GM19328 (cell line): ENCODE data around the gene SLC4A9.
A peak's percentile ranks its signal among the peaks of the same experiment; 100 is the strongest.
"Not testable (repeated sequence)": the region's sequence is repeated elsewhere in the genome, so short reads cannot be mapped to it uniquely, and the experiment has no call there.

Experiments used
- ATAC-seq: cut with Tn5 transposase; IDR thresholded peaks from one replicate; pipeline ENCODE4 v1.9.1; 2021; ENCODE audit warnings: mild to moderate bottlenecking, moderate library complexity; ENCODE audit not compliant: unreplicated experiment

The SLC4A9 gene

DNA sequence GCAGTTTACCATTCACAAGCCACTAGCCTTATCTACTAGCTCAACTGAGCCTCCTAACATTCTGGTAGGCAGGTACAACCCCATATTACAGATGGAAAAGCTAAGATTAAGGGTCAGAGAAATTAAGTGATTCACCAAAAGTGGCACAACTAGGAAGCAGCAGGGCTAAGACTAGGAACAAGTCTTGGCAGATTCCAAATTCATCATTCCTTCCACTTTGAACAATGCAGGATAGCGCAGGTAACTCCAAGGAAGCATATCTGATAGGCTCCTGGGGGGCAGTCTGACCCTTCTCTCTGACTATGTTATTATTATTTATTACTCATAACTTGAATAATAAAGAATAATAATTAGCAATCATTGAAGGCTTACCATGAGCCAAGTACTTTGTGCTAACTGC, 22.1 kb upstream of the SLC4A9 start:
- no peak for ATAC-seq

DNA sequence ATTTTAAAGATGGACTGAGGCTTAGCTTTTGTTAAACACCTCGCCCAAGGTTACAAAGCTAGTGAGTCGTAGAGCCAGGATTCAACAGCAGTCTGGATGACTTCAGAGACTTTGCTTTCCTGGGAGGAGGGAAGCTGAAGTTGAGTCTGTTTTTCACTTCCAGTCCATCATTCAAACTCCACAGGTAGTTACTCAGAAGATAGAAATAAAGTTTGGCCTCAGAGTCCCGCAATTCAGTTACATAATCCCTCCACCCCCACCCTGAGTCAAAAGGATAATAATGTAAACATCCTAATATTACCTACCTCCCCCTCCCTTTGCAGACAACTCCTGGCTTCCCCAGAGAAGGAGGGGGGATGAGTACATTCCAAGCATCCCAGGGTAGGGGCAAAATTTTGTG, 21.7 kb upstream of the SLC4A9 start:
- no peak for ATAC-seq

DNA sequence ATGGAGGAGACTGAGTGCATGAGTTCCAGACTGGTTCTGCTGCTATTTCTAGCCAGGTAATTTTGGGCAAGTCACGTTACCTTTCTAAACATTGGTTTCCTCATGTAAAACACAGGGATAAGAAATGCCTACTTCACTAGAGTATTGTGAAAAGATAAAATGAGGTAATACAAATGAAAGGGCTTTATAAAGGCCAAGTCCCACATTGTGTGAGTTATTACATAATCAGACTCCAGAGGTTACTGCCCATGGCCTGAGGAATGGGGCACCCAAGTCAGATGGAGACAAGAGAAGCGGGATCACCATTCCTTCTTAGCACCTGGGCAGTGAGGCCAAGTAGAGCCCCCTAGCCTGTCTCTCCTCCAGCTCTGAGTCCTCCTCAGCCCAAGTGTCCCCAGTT, 21.1 kb upstream of the SLC4A9 start:
- ATAC-seq = no peak

DNA sequence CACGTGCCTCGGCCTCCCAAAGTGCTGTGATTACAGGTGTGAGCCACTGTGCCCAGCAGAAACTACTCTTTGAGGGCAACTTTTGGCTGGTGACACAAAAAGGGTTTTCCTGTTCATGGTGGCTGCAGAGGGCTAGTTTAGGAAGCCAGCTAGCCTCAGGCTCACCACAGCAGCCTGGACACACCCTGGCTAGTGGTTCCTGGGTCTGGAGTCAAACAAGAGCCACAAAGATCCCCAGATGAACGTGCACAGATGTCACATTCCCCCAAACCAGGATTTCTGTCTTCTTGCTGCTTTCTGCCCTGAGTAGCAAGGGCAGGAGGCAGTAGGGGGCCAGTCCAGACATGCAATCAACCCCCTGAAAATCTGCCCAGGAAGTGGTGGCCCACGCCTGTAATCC, 20.4 kb upstream of the SLC4A9 start:
- ATAC-seq = no peak

DNA sequence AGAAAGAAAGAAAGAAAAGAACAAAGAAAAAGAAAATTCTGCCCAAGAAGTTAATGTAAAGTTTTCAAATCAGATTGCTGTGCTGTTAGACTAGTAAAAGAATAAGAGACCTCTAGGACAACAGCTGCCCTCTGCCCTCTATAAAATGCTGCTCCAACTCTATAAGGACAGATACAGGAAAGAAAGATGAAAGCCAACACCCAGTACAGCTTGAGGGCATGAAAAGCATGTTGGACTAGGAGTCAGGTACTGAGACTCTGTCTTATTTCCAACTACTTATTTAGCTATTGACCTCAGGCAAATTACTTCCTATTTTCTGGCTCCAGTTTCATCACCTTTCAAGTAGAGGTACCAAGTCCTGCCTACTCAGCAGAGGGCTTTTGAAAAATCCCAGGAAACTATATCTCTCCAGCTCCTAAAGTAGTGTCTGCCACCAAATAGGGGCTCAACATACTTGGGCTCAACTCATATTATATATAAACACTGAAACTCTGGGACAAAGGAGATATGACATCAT, 19.3 kb upstream of the SLC4A9 start:
- no peak for ATAC-seq

DNA sequence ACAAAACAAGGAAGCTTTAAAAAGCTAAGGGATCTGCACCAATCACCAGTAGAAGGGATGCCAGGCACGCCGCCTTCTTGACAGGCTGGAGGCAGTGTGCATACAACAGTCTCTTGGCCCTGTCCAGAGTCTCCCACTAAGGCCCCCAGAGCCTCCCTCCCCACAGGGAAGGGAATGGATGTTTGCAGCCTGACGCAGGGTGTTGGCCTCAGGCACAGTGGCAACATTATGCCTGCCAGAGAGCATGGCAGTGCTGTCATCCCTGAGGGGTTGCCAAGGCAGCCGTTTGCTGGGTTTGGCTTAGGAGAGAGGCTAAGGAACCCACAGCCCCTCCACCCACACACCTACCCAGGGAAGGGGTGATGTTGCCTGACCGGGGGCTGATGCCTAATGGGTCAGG, 18.4 kb upstream of the SLC4A9 start:
- no peak for ATAC-seq

DNA sequence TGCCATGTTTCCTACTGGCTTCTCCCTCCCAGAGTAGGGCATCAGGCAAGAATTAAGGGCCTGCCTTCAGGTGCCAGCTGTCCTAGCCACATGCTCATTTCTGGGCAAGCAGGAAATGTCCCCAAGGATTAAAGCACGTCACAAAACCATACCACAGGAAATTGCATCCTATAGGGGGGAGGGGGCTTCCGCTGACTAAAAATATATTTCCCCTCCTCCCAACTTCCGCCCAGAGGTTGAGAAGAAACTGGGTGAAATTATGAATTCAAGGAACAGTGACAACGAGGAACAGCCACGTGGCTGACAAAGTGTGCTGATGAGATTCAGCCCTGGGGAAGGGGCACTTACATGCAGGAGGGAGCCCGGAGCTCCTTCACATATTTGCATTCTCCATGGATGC, 17.7 kb upstream of the SLC4A9 start:
- ATAC-seq = no peak

DNA sequence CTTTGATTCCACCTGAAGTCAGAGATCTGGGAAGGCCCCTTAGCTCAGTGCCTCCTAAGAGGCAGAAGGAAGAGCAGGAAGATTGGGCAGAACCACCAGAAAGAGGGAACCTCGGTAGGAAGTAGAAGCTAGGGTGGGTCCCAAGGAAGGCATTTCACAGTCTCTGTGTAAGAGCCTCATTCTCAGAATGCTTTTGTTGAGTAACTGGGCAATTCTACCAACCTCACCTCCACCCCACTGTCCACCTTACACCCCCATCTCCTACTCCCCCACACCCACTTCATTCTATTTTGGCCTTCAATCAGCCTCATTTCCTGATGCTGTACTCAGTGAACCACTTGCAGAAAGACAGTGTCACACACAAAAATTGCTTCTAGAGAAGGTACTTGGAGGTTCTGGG, 17.1 kb upstream of the SLC4A9 start:
- ATAC-seq = no peak

DNA sequence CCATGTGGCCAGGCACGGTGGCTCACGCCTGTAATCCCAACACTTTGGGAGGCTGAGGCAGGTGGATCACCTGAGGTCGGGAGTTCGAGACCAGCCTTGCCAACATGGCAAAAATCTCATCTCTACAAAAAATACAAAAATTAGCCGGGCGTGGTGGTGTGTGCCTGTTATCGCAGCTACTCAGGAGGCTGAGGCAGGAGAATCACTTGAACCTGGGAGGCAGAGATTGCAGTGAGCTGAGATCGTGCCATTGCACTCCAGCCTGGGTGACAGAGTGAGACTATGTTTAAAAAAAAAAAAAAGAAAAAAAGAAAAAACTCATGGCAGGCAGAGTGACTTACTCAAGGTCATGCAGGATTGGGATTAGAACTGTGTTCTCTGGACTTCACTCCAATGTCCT, 16.1 kb upstream of the SLC4A9 start:
- ATAC-seq = not testable (repeated sequence)

DNA sequence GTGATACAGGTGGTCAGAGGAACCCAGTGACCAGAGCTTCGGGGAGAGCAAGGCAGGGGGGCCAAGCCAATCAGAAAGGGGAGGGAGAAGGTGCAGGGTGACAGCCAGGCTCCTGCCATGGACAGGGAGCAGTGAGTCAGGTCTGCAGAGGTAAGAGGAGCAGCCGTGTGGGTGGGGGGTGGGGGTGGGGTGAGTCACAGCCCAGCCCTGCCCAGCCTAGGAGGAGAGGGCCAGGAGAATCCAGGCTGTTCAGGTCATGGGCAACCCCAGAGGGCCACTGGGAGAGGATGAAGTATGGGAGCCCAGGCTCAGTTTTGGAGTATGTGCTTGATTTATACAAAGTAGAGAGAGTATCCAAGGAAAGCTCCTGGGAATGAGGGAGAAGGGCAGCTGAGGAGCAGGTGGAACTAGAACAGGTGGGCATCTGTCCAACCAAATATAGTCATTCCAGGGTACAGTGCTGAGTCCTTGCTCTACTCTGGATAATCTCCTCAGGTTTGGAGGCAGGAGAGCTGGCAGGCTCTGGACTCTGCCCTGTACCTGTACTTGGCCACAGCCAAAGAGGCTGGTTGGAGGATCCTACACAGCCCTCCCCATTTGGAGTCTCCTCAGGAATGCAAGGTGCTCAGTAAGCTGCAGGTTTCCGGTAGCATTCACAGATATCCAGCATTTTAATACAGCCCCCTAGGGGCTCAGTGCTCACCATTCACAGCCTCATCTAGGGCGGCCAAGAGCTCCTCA, 15.1 kb upstream of the SLC4A9 start:
- ATAC-seq = no peak

DNA sequence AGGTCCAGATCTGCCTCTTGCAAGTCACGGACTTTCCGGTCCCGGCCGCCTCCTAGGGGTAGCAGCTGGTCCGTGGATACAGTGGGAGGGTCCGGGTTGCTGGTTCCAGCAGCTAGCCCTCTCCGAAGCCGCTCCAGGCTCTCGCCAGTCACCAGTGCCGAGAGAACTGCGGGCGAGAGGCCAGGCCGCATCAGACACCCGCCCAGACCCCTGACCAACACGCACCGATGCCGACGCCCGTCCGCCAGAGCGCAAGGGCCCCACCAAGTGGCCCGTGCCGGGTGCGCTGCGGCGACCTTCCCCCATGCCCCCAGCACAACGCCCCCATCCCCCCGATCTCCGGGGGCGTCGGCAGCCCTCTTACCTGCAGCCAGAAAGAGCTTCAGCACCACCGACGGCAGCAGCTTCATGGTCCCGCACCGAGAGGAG, 14.1 kb upstream of the SLC4A9 start:
- peak; percentile 5 for ATAC-seq

DNA sequence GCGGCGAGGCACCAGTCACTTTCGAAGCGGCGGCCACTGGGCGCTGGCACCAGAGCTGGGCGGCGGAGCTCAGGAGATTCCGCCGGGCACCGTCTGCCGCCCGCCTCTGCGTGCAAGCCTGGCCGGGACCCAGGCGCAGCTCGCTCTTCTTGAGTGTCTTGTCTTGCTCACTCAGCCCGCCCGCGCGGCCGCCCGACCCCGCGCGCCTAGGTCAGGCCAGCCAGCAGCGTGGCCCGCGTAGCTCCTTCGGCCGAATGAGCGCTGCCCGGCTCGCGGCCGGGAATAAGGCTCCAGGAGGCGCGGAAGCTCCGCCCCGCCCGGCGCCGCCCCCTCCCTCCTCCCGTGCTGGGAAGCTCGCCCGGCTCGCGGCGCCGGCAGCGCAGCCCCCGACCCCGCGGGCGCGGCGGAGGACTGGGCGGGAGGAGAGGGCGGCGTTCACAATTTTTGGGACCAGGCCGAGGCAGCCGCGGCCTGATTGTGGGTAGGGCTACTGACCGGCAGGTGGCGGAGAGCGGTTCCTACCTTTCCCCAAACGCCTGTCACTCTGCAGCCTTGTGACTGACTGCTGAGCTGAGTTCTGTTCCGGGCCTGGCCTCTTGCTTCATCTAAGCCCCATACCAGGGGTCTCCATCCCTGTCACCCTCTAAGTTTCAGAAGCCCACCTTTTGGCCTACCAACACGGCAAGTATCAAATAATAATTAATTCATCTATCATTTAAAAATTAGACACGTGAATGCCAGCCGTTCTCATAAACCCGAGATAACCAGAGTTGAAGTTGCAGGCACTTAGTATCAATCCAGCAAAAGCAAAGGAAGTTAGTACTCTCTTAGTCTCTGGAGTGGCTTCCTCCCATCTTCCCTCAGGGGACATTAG, 13.4 kb upstream of the SLC4A9 start, which contains the start of gene HBEGF:
Gene HBEGF (minus strand): TSS at position 256 of the 874 bp plus-strand sequence. CDS start 275 bp downstream, outside the sequence.
- ATAC-seq = peak; percentile 63

DNA sequence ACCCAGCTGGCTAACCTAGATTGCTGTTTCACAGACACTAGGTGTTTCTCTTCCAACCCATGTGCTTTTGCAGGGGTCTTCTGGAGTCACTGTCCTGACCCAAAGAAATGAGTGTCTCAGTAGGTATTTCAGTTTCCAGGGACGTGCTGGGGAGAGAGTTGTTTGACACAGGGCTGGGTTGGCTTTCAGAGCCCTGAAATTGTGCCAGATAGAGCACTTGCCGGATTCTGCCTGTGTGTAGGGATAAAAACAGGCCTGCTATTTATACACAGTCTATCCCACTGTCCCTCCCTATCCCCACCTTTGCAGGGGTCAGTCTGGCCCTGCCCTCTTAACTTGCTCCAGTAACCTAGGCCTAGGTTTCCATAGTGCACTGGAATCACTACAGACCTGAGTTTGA, 12.6 kb upstream of the SLC4A9 start:
- no peak for ATAC-seq

DNA sequence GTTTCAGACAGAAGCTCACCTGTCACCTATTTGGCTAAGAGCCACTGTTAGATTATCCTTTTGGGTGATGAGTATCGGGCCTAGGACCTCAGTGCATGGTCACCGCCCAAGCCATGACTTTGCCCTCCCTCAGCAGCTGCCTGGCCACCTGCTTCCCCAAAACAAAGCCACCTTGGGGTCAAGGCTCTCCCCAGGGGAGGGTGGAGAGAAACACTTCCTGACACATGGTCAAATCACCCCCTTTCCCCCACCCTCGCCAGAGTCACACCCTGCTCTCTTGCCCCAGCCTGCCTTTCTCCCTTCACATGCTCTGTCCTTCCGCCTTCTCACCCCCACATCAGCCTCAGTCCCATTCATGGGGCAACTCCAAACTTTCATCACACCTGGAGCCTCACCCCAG, 11.9 kb upstream of the SLC4A9 start:
- ATAC-seq = no peak

DNA sequence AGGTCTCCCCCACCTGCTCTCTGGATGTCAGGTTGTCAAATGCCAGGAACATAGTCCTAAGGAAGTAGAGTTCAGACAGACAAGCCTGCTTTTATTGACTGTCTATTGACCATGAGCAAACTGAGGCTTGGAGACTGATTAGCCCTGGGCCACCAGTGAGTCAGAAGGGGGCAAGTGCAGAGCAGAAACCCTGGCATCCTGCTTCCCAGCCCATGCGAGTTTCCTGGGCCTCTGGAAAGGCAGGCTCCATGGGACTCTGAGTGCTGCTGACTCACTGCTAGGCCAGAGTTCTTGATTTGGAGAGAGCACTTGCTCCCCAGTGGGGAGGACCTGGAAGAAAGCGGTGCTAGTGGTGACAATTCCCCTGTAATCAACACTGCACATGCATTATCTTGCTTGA, 10.8 kb upstream of the SLC4A9 start:
- no peak for ATAC-seq

DNA sequence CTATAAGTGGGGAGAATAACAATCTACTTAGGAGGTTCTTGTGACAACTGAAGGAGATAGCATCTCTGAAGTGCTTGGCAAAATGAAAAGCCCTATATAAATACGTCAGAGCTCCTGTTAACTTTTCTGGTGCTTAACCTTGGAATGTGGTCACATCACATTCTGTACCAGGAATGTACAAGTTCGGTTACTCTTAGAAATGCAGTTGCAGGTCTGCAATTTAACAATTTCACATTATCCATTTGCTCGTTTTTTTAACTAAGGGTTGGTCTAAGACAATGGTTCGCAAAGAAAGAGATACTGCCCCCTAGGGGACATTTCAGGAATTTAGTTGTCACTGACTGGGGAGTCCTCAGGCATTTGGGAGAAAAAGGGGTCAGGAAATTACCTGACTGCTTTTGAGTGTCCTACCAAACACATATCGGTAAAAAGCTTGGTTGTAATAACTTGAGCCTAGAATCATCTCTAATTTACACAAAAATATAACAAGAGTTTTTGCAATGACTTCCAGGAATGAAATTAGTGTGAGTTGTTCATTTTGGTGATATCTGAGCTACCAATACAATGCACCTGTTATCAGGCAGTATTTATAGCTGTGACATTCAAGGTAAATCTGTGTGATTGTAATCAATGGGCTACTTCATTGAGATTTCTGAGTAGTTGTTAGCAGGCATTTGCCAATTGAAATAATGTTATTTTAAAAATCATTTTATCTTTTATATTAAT, 8.2 kb upstream of the SLC4A9 start:
- ATAC-seq = no peak

DNA sequence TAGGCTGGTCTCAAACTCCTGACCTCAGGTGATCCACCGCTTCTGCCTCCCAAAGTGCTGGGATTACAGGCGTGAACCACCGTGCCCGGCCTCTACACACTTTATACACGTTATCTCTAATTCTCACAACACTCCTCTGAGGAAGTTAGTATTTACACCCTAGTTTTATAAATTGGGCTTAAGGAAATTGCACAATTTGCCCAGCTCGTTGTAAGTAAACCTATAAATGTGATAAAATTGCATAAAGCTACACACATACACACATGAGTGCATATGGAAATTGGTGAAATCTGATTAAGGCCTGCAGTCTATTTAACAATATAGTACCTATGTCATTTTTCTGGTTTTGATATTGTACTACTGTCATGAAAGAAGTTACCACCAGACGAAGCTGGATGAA, 4.4 kb upstream of the SLC4A9 start:
- ATAC-seq = no peak

DNA sequence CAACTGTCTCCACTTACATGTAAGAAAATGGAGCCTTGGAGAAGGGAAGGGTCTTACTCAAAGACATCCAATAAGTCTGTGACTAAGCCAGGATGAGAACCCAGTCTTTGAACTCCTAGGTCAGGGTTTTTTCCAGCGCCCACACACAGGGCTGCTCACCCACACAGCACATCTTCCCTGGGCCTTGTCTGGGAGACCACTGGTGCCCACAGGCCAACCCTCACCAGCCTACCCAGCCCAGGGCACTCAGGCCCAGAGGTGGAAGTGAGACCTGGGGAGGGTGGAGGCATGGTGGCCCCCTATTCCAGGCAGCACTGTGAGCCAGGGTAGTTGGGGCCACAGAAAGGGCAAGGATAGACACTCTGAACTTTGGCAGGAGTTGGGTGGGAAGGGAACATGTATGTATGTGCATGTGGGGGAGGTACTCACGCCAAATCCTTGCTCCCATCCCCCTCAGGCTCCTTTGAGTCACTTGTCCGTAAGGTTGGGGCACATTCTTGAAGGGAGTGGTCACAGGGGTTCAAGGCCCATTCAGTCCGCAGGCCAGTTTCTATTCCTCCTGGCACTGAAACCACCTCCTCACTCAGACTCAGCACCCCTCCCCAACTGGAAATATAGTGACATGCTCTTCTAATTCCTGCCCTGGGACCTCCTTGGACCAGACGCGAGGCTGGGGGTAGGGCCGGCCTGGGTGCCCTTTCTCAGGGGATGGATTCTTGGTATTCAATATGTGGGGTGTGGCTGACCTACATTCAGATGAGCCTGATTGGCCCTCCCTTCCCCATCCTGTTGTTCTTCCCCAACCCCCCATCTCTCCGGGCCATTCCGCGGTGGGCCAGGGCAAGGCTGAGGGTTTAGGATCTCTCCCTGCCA, 2.9 kb upstream of the SLC4A9 start:
- ATAC-seq = no peak

DNA sequence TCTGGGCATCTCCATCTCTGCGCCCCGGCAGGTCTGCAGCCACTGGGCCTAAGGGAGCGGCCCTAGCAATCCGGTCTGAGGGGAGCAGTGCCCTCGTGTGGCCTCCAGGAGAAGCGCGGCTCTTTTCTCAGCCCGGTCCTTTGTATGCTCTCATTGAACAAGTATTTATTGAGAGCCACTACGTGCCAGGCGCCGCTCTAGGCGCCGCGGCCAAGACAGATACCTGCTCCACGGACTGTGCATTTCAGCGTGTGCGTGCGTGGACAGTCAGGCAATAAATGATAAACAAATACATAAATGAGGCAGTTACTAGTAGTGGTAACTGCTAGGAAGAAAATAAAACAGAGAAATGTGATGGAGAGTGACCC, 2.3 kb upstream of the SLC4A9 start:
- peak; percentile 94 for ATAC-seq

DNA sequence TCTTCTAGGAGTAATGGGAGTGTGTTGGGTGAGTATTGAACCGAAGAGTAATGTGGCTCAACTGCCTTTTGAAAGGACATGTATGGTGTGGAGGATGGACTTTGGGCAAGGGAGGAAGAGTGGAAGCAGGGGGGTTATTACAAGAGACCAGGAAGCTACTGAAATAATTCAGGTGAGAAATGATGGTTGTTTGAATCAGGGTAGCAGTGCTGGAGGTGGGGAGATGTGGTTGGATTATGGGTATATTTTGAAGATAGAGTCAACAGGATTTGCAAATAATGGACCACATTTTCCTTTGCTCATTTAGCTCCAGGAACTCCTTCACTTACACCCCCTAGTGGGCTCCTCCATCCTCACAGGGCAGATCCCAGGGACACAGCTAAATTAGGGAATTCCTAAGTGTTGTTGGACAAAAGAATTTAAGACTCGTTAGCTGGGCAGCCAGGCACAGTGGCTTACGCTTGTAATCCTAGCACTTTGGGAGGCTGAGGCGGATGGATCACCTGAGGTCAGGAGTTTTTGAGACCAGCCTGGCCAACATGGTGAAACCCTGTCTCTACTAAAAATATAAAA, 1.2 kb upstream of the SLC4A9 start:
- no peak for ATAC-seq
